Right lobe of liver (tissue), 6 donors: Measurements from ENCODE around the gene ZBTB7B. TPM values are rescaled to one million over a fixed set of nuclear protein-coding genes. Genes with fewer than 3 reads are reported as not detected.

Source experiments
- ATAC-seq, 4 donors: fragments of 200-7000 bp; cut with Tn5 transposase; one replicate each; pipeline ENCODE4 v1.9.1; 2020; ENCODE audit warnings: mild to moderate bottlenecking in 4 of 4, moderate library complexity in 4 of 4
- DNase-seq, 3 donors: peaks; one replicate each; pipeline ENCODE4 v3.0.0-alpha.2; 2020
- H3K27ac ChIP-seq, 3 donors: fragments of 200-600 bp; one replicate each; pipeline ENCODE4 v1.8.0; 2022
- H3K27me3 ChIP-seq, 2 donors: fragments of 200-600 bp; one replicate each; pipeline ENCODE4 v1.8.0; 2022
- H3K36me3 ChIP-seq, 4 donors: fragments of 200-600 bp; sonication (generic) in 1 of 4; one replicate each; pipeline versions ENCODE4 v1.5.1 to v1.8.0; 2017 to 2022; ENCODE audit warnings: control low read depth in 1 of 4
- H3K4me1 ChIP-seq, 4 donors: fragments of 200-600 bp; sonication (generic) in 1 of 4; one replicate each; pipeline versions ENCODE4 v1.5.1 to v1.8.0; 2017 to 2022; ENCODE audit warnings: control low read depth in 1 of 4
- H3K4me3 ChIP-seq, 3 donors: fragments of 200-600 bp; one replicate each; pipeline ENCODE4 v1.8.0; 2022
- H3K9me3 ChIP-seq, 4 donors: fragments of 200-600 bp; sonication (generic) in 1 of 4; one replicate each; pipeline versions ENCODE4 v1.5.1 to v1.8.0; 2017 to 2022; ENCODE audit warnings: control low read depth in 1 of 4
- POLR2A ChIP-seq: fragments of 450-650 bp; IDR thresholded peaks from one replicate; pipeline ENCODE4 v1.6.1; 2017; ENCODE audit warnings: antibody characterized with exemption, mild to moderate bottlenecking
- WGBS: methylation state at CpG from one replicate; pipeline ENCODE4 v1.1.6; 2018; ENCODE audit warnings: low coverage, low lambda C conversion rate; ENCODE audit not compliant: insufficient coverage; ENCODE audit errors: missing lambda C conversion rate; 5-methylcytosine and 5-hydroxymethylcytosine counted together
- intact Hi-C, 2 donors: fragments of 100-400 bp; cut with DNase I; formaldehyde crosslinking; loops; one replicate each; pipeline versions ENCODE4 v1.11.2 to v1.14.1; 2022
- total RNA-seq, 6 experiments: library from RNA; depleted of rRNA in 2 of 6; stranded (reverse); fragments of >200 nt in 2 of 6; fragmentation: NEBNext Ultra II Directional in 3 of 6; extraction: Animal tissue kit (Norgen Biotek cat#: 25700) in 3 of 6; gene quantifications; one replicate each; pipeline versions ENCODE4 v1.1.0 to v1.2.4, GENCODE V29; 2016 to 2023
- TF ChIP-seq, protein P1 (sequence below), 4 donors: fragments of 200-600 bp in 3 of 4; fragments of 450-650 bp in 1 of 4; IDR thresholded peaks; one replicate each; pipeline versions ENCODE4 v1.5.1 to v1.8.0; 2016 to 2022; ENCODE audit warnings: antibody characterized with exemption in 4 of 4, mild to moderate bottlenecking in 2 of 4
- donor health status: DM: no; HTN: yes; CAD: no.
- donor health status: DM: no; HTN: no; CAD: no.
- donor health status: DM: no; HTN: no; CAD: no.
- donor health status: DM: no; HTN: yes; CAD: no.
- donor health status: DM: no; HTN: yes; CAD: no.

Gene ZBTB7B
- total RNA-seq, 6 experiments from 2014 or later: 35.0 to 83.8 (median 38.8) TPM

DNA sequence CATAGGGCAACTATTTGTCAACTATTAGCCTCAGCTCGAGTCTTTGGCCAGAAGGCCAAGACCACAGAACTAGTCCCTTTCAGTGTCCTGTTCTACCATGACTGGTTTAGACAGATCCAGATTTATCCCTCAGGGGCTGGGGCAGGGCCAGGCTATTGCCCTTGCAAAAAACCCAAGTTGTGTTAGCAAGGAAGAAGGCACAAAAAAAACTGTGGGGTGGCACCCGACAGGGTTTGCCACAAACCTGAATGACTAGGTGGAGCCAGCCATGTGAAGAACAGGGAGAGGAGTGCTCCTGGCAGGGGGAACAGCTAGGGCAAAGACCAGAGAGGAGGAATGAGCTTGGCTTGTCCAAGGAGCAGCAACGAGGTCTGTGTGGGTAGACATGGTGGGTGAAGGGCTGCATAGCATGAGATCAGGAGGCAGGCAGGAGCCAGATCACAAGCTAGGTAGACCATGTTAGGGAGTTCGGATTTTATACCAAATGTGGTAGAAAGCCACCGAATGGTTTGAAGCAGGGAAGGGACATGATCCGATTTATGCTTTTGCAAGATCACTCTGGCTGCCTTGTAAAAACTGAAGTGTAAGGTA, 35.3 kb downstream of the ZBTB7B start:
- Histone ChIP-seq H3K4me3 (no peak overlapping the region), H3K4me1 (peaks cover 0 to 14% (median 4%) of the 10 kb centered on the region in 4 donors), H3K9me3 (no peaks in the 10 kb centered on the region), H3K27me3 (no peaks in the 10 kb centered on the region), H3K36me3 (no peaks in the 10 kb centered on the region), H3K27ac (no peak overlapping the region)
- WGBS: 79% methylated on average over 6 of the region's 6 CpGs
- no peak for ATAC-seq
- no peak for DNase-seq
- intact Hi-C loops: no loop called here
- TF ChIP-seq, protein P1, sequence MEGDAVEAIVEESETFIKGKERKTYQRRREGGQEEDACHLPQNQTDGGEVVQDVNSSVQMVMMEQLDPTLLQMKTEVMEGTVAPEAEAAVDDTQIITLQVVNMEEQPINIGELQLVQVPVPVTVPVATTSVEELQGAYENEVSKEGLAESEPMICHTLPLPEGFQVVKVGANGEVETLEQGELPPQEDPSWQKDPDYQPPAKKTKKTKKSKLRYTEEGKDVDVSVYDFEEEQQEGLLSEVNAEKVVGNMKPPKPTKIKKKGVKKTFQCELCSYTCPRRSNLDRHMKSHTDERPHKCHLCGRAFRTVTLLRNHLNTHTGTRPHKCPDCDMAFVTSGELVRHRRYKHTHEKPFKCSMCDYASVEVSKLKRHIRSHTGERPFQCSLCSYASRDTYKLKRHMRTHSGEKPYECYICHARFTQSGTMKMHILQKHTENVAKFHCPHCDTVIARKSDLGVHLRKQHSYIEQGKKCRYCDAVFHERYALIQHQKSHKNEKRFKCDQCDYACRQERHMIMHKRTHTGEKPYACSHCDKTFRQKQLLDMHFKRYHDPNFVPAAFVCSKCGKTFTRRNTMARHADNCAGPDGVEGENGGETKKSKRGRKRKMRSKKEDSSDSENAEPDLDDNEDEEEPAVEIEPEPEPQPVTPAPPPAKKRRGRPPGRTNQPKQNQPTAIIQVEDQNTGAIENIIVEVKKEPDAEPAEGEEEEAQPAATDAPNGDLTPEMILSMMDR (IDR thresholded peaks at IDR 0.05): no peak
- TF ChIP-seq POLR2A: no peak

DNA sequence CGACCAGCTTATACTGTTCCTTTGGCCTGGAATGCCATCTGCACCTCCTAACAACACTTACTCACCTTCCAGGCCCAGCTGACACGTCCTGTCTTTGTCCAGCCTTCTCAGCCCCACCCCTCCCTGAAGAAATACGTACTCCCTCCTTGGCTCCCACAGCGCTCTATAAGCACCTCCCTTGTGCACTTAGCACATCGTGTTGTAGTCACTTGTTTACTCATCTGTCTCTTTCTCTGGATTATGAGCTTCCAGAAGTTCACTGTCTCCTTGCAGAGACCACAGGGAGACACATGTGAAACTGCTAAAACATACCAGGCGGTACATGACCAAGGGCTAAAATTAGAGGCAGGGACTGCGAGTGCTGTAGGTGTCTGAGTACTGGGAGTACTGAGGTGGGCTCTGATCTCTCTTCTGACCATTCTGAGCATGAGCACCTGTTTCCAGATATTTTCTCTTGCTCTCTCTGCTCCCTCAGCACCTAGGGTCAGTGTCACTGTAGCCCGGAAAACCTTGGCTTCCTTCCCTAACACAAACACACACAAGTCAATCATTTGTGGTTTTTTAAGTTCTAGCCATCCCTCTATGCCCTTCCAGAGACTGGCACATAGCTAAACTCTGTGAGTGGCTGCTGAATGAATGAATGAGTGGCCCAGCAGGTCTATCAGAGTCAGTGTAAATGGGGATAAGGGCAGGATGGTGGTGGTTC, 36.2 kb downstream of the ZBTB7B start:
- ATAC-seq (peak; percentile 50 to 71 (median 62)), DNase-seq (no peak)
- no peak for TF ChIP-seq POLR2A
- TF ChIP-seq, protein P1 (IDR thresholded peaks at IDR 0.05): no peak
- WGBS: 41% methylated on average over 8 of the region's 8 CpGs
- Histone ChIP-seq H3K9me3 (no peaks in the 10 kb centered on the region), H3K27me3 (no peaks in the 10 kb centered on the region), H3K27ac (no peak overlapping the region), H3K4me3 (no peak overlapping the region), H3K4me1 (peaks cover 0 to 21% (median 6%) of the 10 kb centered on the region in 4 donors), H3K36me3 (no peaks in the 10 kb centered on the region)
- intact Hi-C loops: no loop called here

DNA sequence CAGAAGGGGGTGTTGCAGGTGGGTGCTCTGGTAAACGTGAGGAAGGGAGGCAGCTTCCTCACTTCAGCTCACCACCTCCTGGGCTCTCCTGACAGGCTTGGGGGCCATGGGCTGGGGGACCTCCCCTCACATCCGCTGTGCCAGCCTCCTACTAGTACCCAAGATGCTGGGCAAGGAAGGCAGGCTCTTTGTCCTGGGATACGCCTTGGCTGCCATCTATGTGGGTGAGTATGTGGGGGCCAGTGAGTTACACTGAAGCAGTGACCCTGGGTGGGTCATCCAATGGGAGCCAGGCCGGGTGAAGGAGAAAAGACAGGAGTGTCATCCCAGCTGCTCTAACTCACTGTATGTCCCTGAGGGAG, 36.7 kb downstream of the ZBTB7B start:
- no peak overlapping the region for H3K4me3 ChIP-seq
- no peaks in the 10 kb centered on the region for H3K9me3 ChIP-seq
- TF ChIP-seq POLR2A: no peak
- TF ChIP-seq, protein P1 (IDR thresholded peaks at IDR 0.05): no peak
- DNase-seq (no peak), ATAC-seq (no peak)
- peaks cover 0 to 26% (median 9%) of the 10 kb centered on the region in 4 donors for H3K4me1 ChIP-seq
- H3K27me3 ChIP-seq: no peaks in the 10 kb centered on the region
- no peak overlapping the region for H3K27ac ChIP-seq
- 47% methylated on average over 2 of the region's 4 CpGs for WGBS
- no peaks in the 10 kb centered on the region for H3K36me3 ChIP-seq
- intact Hi-C loops: no loop called here

DNA sequence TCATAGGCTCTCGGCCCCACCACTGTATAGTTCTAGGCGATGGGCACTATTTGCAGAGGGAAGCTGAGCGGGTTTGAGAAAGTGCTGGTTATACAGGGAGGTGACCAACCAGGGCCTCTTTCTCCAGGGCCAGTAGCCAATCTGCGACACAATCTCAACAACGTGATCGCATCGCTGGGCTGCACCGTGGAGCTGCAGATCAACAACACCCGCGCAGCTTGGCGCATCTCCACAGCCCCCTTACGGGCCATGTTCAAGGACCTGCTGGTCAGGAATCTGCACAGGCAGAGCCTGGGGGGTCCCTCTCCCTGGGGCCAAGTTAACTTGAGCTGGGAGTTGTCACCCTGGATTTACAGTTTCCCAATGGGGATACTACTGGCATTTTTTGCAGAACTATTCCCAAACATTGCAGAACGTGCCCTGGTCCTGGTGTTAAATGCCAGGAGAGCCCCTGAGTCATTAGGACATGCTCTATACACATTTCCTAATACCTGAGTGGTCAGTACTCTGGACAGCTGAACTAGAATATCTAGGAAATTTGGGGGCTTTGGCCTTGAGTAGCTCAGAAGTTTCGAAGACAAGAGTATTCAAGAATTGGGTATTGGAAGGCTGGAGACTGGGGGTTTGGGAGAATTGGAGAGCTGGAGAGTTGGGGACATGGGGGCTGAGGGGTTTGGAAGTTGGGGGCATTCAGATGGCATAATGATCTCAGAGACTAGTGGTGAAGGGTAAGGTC, 37.9 kb downstream of the ZBTB7B start:
- no peak overlapping the region for H3K27ac ChIP-seq
- no peaks in the 10 kb centered on the region for H3K36me3 ChIP-seq
- 97% methylated on average over 8 of the region's 14 CpGs for WGBS
- TF ChIP-seq, protein P1 (IDR thresholded peaks at IDR 0.05): no peak
- TF ChIP-seq POLR2A: no peak
- ATAC-seq (no peak), DNase-seq (no peak)
- no peak overlapping the region for H3K4me3 ChIP-seq
- intact Hi-C loops: no loop called here
- H3K4me1 ChIP-seq: peaks cover 0 to 32% (median 10%) of the 10 kb centered on the region in 4 donors
- no peaks in the 10 kb centered on the region for H3K27me3 ChIP-seq
- no peaks in the 10 kb centered on the region for H3K9me3 ChIP-seq
